ENCODE data around the gene SSH2. TPM values are rescaled to one million over a fixed set of nuclear protein-coding genes. Genes with fewer than 3 reads are reported as not detected.
A peak's percentile ranks its signal among the peaks of the same experiment; 100 is the strongest.

Gene SSH2
- total RNA-seq, 1 donor from 2014 or later, result 9.8 TPM

GRCh38 chr17:29844339-29845048 is 85.5 kb downstream of the SSH2 start:
- no peak for DNase-seq (ENCODE audit: low read depth)
- TF ChIP-seq CTCF (IDR thresholded peaks at IDR 0.05; ENCODE audit: insufficient read depth, low read length, poor library complexity, severe bottlenecking), result no peak
- no peak overlapping the region for H3K4me3 ChIP-seq (ENCODE audit: low read depth, low read length)
- H3K27me3 ChIP-seq (ENCODE audit: control insufficient read depth, insufficient read depth, low read length), result no peaks in the 10 kb centered on the region
- H3K36me3 ChIP-seq (ENCODE audit: control insufficient read depth, insufficient read depth, low read length), result no peaks in the 10 kb centered on the region

DNA sequence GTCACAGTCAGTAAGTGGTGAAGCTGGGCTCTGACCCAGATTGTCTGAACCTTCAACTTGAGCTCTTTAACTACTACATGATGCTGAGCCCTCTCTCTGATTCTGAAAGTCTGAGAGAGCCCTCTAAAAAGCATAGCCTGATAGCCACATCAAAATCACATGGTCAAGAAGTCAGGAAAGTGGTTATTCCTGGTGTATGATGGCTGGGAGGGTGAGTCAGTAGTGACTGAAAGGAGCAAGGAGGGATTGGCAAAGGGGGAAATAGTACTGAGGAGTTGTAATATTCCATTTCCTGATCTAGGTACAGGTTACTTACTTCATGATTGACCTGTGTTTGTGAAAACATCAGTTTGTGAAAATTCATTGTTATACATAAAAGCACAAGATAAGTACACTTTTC is 89.1 kb downstream of the SSH2 start:
- TF ChIP-seq CTCF (IDR thresholded peaks at IDR 0.05; ENCODE audit: insufficient read depth, low read length, poor library complexity, severe bottlenecking), result no peak
- H3K27me3 ChIP-seq (ENCODE audit: control insufficient read depth, insufficient read depth, low read length), result no peaks in the 10 kb centered on the region
- DNase-seq (ENCODE audit: low read depth), result peak; percentile 42
- no peaks in the 10 kb centered on the region for H3K36me3 ChIP-seq (ENCODE audit: control insufficient read depth, insufficient read depth, low read length)
- no peak overlapping the region for H3K4me3 ChIP-seq (ENCODE audit: low read depth, low read length)

DNA sequence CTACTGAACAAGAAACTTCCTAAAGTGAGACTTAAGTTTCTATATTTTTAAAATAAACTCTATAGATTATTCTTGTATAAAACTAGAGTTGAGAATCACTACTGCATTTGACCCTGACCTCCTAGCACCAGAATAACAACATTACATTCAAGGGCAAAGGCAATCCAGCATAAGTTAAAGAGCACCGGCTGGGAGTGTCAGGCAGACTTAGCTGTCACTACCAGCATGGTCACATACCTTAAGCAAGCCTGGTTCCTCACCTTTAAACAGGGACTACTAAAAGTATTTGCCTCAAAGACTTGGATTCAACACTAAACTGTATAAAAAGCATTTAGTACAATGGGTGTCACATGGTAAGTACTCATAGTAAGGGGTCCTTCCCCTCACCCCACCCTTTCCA is 90.4 kb downstream of the SSH2 start:
- H3K4me3 ChIP-seq (ENCODE audit: low read depth, low read length), result no peak overlapping the region
- no peaks in the 10 kb centered on the region for H3K27me3 ChIP-seq (ENCODE audit: control insufficient read depth, insufficient read depth, low read length)
- no peak for DNase-seq (ENCODE audit: low read depth)
- TF ChIP-seq CTCF (IDR thresholded peaks at IDR 0.05; ENCODE audit: insufficient read depth, low read length, poor library complexity, severe bottlenecking), result no peak
- H3K36me3 ChIP-seq (ENCODE audit: control insufficient read depth, insufficient read depth, low read length), result no peaks in the 10 kb centered on the region

- Histone ChIP-seq H3K27me3 (ENCODE audit: control insufficient read depth, insufficient read depth, low read length) (no peaks in the 10 kb centered on the region), H3K36me3 (ENCODE audit: control insufficient read depth, insufficient read depth, low read length) (no peaks in the 10 kb centered on the region), H3K4me3 (ENCODE audit: low read depth, low read length) (no peak overlapping the region)
- no peak for TF ChIP-seq CTCF (IDR thresholded peaks at IDR 0.05; ENCODE audit: insufficient read depth, low read length, poor library complexity, severe bottlenecking)
- DNase-seq (ENCODE audit: low read depth), result no peak
These were observed 91.1 kb downstream of the SSH2 start for GRCh38 chr17:29838961-29839360.

- Histone ChIP-seq H3K36me3 (ENCODE audit: control insufficient read depth, insufficient read depth, low read length) (no peaks in the 10 kb centered on the region), H3K4me3 (ENCODE audit: low read depth, low read length) (no peak overlapping the region), H3K27me3 (ENCODE audit: control insufficient read depth, insufficient read depth, low read length) (no peaks in the 10 kb centered on the region)
- no peak for DNase-seq (ENCODE audit: low read depth)
- TF ChIP-seq CTCF (IDR thresholded peaks at IDR 0.05; ENCODE audit: insufficient read depth, low read length, poor library complexity, severe bottlenecking), result no peak
These were observed 92.5 kb downstream of the SSH2 start for GRCh38 chr17:29837531-29837930.

DNA sequence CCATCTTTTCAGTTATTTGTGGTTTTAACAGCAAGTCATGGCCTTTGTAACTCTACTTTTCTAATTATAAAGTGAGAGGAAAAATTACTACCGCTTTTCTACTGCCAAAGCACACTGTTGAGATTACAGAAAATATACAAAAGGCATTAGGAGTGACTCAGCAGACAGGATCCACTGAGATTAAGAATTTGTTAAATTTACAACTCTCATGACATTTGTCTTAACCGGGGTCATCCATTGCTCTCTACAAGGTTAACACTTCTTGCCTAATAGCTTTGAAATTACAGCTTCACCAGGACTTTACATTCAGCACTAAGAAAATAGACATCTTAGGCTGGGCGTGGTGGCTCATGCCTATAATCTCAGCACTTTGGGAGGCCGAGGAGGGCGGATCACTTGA is 93.4 kb downstream of the SSH2 start:
- Histone ChIP-seq H3K27me3 (ENCODE audit: control insufficient read depth, insufficient read depth, low read length) (no peaks in the 10 kb centered on the region), H3K4me3 (ENCODE audit: low read depth, low read length) (no peak overlapping the region), H3K36me3 (ENCODE audit: control insufficient read depth, insufficient read depth, low read length) (no peaks in the 10 kb centered on the region)
- no peak for DNase-seq (ENCODE audit: low read depth)
- no peak for TF ChIP-seq CTCF (IDR thresholded peaks at IDR 0.05; ENCODE audit: insufficient read depth, low read length, poor library complexity, severe bottlenecking)

Measured in kidney epithelial cell (primary cell).